ENCODE data around the gene ENPP6.

- no peak for TF ChIP-seq CTCF (IDR thresholded peaks at IDR 0.05; ENCODE audit: extremely low read depth in 1 of 2, insufficient read depth in 1 of 2, low read depth in 1 of 2, low read length in 2 of 2)
- TF ChIP-seq POLR2A (IDR thresholded peaks at IDR 0.05; ENCODE audit: low read depth, low read length): no peak
- no peak for TF ChIP-seq EZH2 (IDR thresholded peaks at IDR 0.05; ENCODE audit: borderline replicate concordance, low read depth, low read length, severe bottlenecking)
- no peak for TF ChIP-seq MAX (IDR thresholded peaks at IDR 0.05; ENCODE audit: insufficient read depth, insufficient read length)
- no peak for TF ChIP-seq POLR2AphosphoS5 (IDR thresholded peaks at IDR 0.05; ENCODE audit: insufficient read depth, low read depth, low read length)
- no peak for TF ChIP-seq JUN (IDR thresholded peaks at IDR 0.05; ENCODE audit: borderline replicate concordance, insufficient read depth, insufficient read length, low read depth)
- TF ChIP-seq GATA2 (IDR thresholded peaks at IDR 0.05; ENCODE audit: insufficient read depth, insufficient read length, low read depth, low read length): no peak
- TF ChIP-seq FOS (IDR thresholded peaks at IDR 0.05; ENCODE audit: borderline replicate concordance, insufficient read depth, low read length): no peak
- no peak for TF ChIP-seq MYC (IDR thresholded peaks at IDR 0.05; ENCODE audit: low read depth, low read length)
Measured at GRCh38 chr4:184066584-184067300, 150.9 kb downstream of the ENPP6 start.

Measured in endothelial cell of umbilical vein (primary cell).